D721Med (cell line): ENCODE data around the gene GPX6.

Source experiments
- DNase-seq: peaks from one replicate; pipeline ENCODE4 v3.0.0; 2011; ENCODE audit warnings: low spot score; ENCODE audit not compliant: insufficient read length
- FAIRE-seq: peaks from 2 replicates; lab custom pipeline; 2011; peaks lifted over from hg19 to GRCh38; lab: Jason Lieb, UNC
- CTCF ChIP-seq: IDR thresholded peaks from 2 replicates; pipeline ENCODE4 v1.5.1; 2012; ENCODE audit warnings: mild to moderate bottlenecking, control low read depth; ENCODE audit not compliant: insufficient read depth; ENCODE audit errors: missing control alignments

Gene GPX6

GRCh38 chr6:28537509-28538140 is 22.0 kb upstream of the GPX6 start:
- DNase-seq (no peak), FAIRE-seq (no peak)
- no peak for TF ChIP-seq CTCF

DNA sequence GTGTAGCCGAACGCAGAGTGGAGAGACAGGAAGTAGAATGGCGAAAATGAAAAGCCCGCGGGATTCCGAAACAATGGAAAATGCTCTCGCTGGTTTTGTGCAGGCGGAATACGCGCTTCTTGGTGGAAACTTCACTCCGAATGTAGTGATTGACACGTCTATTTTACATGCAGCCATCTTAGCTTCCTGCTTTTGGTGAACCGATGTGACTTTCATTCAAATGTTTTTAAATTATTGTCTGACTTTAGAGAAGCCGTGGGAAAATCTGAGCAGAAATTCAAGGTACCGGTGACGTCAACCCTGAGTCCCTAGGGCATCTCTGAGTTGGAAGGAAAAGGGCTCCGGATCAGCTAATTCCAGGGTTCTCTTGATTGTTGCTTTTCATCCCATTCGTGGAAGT is 21.5 kb upstream of the GPX6 start:
- no peak for TF ChIP-seq CTCF
- DNase-seq (no peak), FAIRE-seq (no peak)

- FAIRE-seq (no peak), DNase-seq (no peak)
- TF ChIP-seq CTCF: no peak
Observed at GRCh38 chr6:28534875-28535274, 19.3 kb upstream of the GPX6 start.

GRCh38 chr6:28534306-28534705 is 18.7 kb upstream of the GPX6 start:
- FAIRE-seq: no peak
- no peak for DNase-seq
- no peak for TF ChIP-seq CTCF

DNA sequence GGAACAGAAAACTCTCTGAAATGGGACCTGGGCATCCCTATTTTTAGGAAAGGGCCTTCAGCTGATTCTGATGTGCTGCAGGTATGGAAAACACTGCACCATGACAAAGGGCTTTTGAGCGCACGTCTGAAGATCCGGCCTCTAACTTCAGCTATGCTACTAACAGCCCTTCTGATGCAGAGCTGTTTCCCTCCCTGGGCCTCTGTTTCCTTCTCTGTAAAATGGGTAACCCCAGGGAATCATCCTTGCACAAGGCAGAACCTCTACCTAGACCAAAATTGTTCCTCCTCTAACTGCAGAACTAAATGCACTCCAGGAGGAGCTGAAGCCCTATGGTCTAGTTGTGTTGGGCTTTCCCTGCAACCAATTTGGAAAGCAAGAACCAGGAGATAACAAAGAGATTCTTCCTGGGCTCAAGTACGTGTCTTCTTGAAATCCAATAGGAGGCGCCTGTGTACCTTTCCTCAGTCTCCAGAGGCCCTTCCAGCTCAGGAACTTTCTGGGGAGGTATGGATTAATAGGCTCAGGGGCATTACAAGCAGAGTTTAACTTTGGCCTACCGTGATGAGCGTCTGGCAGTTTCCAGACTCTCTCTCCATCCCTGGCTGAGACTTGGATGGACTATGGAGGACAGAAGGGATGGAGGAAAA is 16.0 kb upstream of the GPX6 start:
- no peak for FAIRE-seq
- no peak for DNase-seq

GRCh38 chr6:28530777-28531176 is 15.2 kb upstream of the GPX6 start:
- no peak for TF ChIP-seq CTCF
- FAIRE-seq: no peak
- no peak for DNase-seq

More for the DNA sequence above, 16.0 kb upstream of the GPX6 start:
- no peak for TF ChIP-seq CTCF

DNA sequence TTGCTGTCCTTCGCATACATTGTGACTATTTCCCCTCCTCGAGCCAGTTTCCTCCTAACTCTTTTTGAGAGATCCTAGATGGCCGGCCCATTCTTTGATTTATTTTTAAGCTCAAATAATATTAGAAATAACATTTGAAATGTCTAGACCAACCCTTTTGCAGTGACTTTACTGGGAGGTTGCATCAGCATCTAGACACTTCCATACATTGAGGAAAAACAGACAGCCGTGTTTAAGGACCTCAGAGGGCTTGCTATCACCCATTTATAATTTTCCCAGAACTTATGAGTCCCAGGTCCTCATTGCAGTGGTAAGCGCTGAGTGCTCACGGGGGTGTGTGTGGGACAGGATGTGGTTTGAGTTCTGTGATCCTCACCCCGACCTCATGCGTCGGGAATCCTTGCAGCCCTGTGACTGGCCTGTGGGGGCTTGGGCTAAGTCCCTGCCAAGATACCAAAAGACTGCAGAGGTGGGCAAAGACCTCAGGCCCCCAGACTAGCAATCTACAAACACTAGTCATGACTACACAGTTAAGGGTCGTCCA is 10.0 kb upstream of the GPX6 start, which contains the start of gene GPX5:
GPX5 (plus strand) TSS at position 386 of the 544 bp plus-strand sequence; CDS start at position 519, 133 bp downstream.
- DNase-seq (no peak), FAIRE-seq (no peak)
- TF ChIP-seq CTCF: no peak
